ENCODE results near the gene GOLGA6L1. TPM values are rescaled to one million over a fixed set of nuclear protein-coding genes. Genes with fewer than 3 reads are reported as not detected.
"Not testable (repeated sequence)": the region's sequence is repeated elsewhere in the genome, so short reads cannot be mapped to it uniquely, and the experiment has no call there.

Gene GOLGA6L1
- total RNA-seq (2021; ENCODE audit: unreplicated experiment) (not detected), Bru-seq, nascent RNA (not detected), BruChase-seq, experiment 1, labeled RNA remaining after a 2-hour chase (not detected), BruChase-seq, experiment 2, labeled RNA remaining after a 6-hour chase (not detected)
- not detected for polyA plus RNA-seq (2012; ENCODE audit: insufficient read length)
- long read RNA-seq: 0 reads

- H3K9me3 ChIP-seq (ENCODE audit: control insufficient read depth, insufficient read depth, low read depth, low read length); CTCF ChIA-PET; H3K36me3 ChIP-seq (ENCODE audit: control insufficient read depth, insufficient read depth, low read length); POLR2A ChIA-PET; ATAC-seq; H3K27ac ChIP-seq (ENCODE audit: low read length); H3K4me3 ChIP-seq (ENCODE audit: low read depth in 2 of 2, low read length in 2 of 2); H3K4me1 ChIP-seq (ENCODE audit: control insufficient read depth, insufficient read depth, low read length); intact Hi-C loops (cut with micrococcal nuclease; ENCODE audit: unreplicated experiment); H3K27me3 ChIP-seq (ENCODE audit: control insufficient read depth, insufficient read depth, low read length); DNase-seq (ENCODE audit: low read depth, low spot score); BruUV-seq (replicated peaks); in situ Hi-C loops (cut with HindIII; ENCODE audit: low pct_unique_long_range_greater_than_20kb, low sequenced_read_pairs): not testable (repeated sequence)
Observed at GRCh38 chr15:23136722-23137121, at the start of gene GOLGA6L1. TSS of gene GOLGA6L1 (minus strand) at chr15:23136822. CDS start at chr15:23136731, 91 bp downstream.

- H3K4me1 ChIP-seq (ENCODE audit: control insufficient read depth, insufficient read depth, low read length); intact Hi-C loops (cut with micrococcal nuclease; ENCODE audit: unreplicated experiment); DNase-seq (ENCODE audit: low read depth, low spot score); H3K9me3 ChIP-seq (ENCODE audit: control insufficient read depth, insufficient read depth, low read depth, low read length); H3K27me3 ChIP-seq (ENCODE audit: control insufficient read depth, insufficient read depth, low read length); ATAC-seq; POLR2A ChIA-PET; CTCF ChIA-PET; in situ Hi-C loops (cut with HindIII; ENCODE audit: low pct_unique_long_range_greater_than_20kb, low sequenced_read_pairs); H3K36me3 ChIP-seq (ENCODE audit: control insufficient read depth, insufficient read depth, low read length); BruUV-seq (replicated peaks); H3K4me3 ChIP-seq (ENCODE audit: low read depth in 2 of 2, low read length in 2 of 2); H3K27ac ChIP-seq (ENCODE audit: low read length): not testable (repeated sequence)
Observed at GRCh38 chr15:23181201-23181600, 44.6 kb upstream of the GOLGA6L1 start.

- POLR2A ChIA-PET; DNase-seq (ENCODE audit: low read depth, low spot score); in situ Hi-C loops (cut with HindIII; ENCODE audit: low pct_unique_long_range_greater_than_20kb, low sequenced_read_pairs): not testable (repeated sequence)
Observed at GRCh38 chr15:23180547-23180927, 43.9 kb upstream of the GOLGA6L1 start.

GRCh38 chr15:23179768-23180546 lies 43.3 kb upstream of the GOLGA6L1 start:
- H3K4me3 ChIP-seq (ENCODE audit: low read depth in 2 of 2, low read length in 2 of 2); POLR2A ChIA-PET; ATAC-seq; in situ Hi-C loops (cut with HindIII; ENCODE audit: low pct_unique_long_range_greater_than_20kb, low sequenced_read_pairs); H3K27ac ChIP-seq (ENCODE audit: low read length); DNase-seq (ENCODE audit: low read depth, low spot score); H3K27me3 ChIP-seq (ENCODE audit: control insufficient read depth, insufficient read depth, low read length); BruUV-seq (replicated peaks); intact Hi-C loops (cut with micrococcal nuclease; ENCODE audit: unreplicated experiment); CTCF ChIA-PET; H3K4me1 ChIP-seq (ENCODE audit: control insufficient read depth, insufficient read depth, low read length); H3K36me3 ChIP-seq (ENCODE audit: control insufficient read depth, insufficient read depth, low read length); H3K9me3 ChIP-seq (ENCODE audit: control insufficient read depth, insufficient read depth, low read depth, low read length): not testable (repeated sequence)

More at GRCh38 chr15:23180547-23180927, 43.9 kb upstream of the GOLGA6L1 start:
- H3K4me3 ChIP-seq (ENCODE audit: low read depth in 2 of 2, low read length in 2 of 2); BruUV-seq (replicated peaks); CTCF ChIA-PET; H3K4me1 ChIP-seq (ENCODE audit: control insufficient read depth, insufficient read depth, low read length); ATAC-seq; H3K27ac ChIP-seq (ENCODE audit: low read length); intact Hi-C loops (cut with micrococcal nuclease; ENCODE audit: unreplicated experiment); H3K36me3 ChIP-seq (ENCODE audit: control insufficient read depth, insufficient read depth, low read length); H3K27me3 ChIP-seq (ENCODE audit: control insufficient read depth, insufficient read depth, low read length); H3K9me3 ChIP-seq (ENCODE audit: control insufficient read depth, insufficient read depth, low read depth, low read length): not testable (repeated sequence)

- POLR2A ChIA-PET; in situ Hi-C loops (cut with HindIII; ENCODE audit: low pct_unique_long_range_greater_than_20kb, low sequenced_read_pairs); intact Hi-C loops (cut with micrococcal nuclease; ENCODE audit: unreplicated experiment); H3K36me3 ChIP-seq (ENCODE audit: control insufficient read depth, insufficient read depth, low read length); BruUV-seq (replicated peaks); DNase-seq (ENCODE audit: low read depth, low spot score); CTCF ChIA-PET; ATAC-seq; H3K4me3 ChIP-seq (ENCODE audit: low read depth in 2 of 2, low read length in 2 of 2); H3K27me3 ChIP-seq (ENCODE audit: control insufficient read depth, insufficient read depth, low read length); H3K9me3 ChIP-seq (ENCODE audit: control insufficient read depth, insufficient read depth, low read depth, low read length); H3K27ac ChIP-seq (ENCODE audit: low read length); H3K4me1 ChIP-seq (ENCODE audit: control insufficient read depth, insufficient read depth, low read length): not testable (repeated sequence)
Observed at GRCh38 chr15:23176683-23177082, 40.1 kb upstream of the GOLGA6L1 start.

GRCh38 chr15:23175606-23176005 lies 39.0 kb upstream of the GOLGA6L1 start:
- BruUV-seq (replicated peaks); intact Hi-C loops (cut with micrococcal nuclease; ENCODE audit: unreplicated experiment); in situ Hi-C loops (cut with HindIII; ENCODE audit: low pct_unique_long_range_greater_than_20kb, low sequenced_read_pairs); H3K4me3 ChIP-seq (ENCODE audit: low read depth in 2 of 2, low read length in 2 of 2); CTCF ChIA-PET; H3K4me1 ChIP-seq (ENCODE audit: control insufficient read depth, insufficient read depth, low read length); H3K36me3 ChIP-seq (ENCODE audit: control insufficient read depth, insufficient read depth, low read length); H3K9me3 ChIP-seq (ENCODE audit: control insufficient read depth, insufficient read depth, low read depth, low read length); ATAC-seq; H3K27ac ChIP-seq (ENCODE audit: low read length); POLR2A ChIA-PET; DNase-seq (ENCODE audit: low read depth, low spot score); H3K27me3 ChIP-seq (ENCODE audit: control insufficient read depth, insufficient read depth, low read length): not testable (repeated sequence)

GRCh38 chr15:23174609-23175140 lies 38.1 kb upstream of the GOLGA6L1 start:
- H3K4me3 ChIP-seq (ENCODE audit: low read depth in 2 of 2, low read length in 2 of 2); DNase-seq (ENCODE audit: low read depth, low spot score); H3K27ac ChIP-seq (ENCODE audit: low read length); ATAC-seq; CTCF ChIA-PET; H3K9me3 ChIP-seq (ENCODE audit: control insufficient read depth, insufficient read depth, low read depth, low read length); H3K36me3 ChIP-seq (ENCODE audit: control insufficient read depth, insufficient read depth, low read length); H3K27me3 ChIP-seq (ENCODE audit: control insufficient read depth, insufficient read depth, low read length); in situ Hi-C loops (cut with HindIII; ENCODE audit: low pct_unique_long_range_greater_than_20kb, low sequenced_read_pairs); POLR2A ChIA-PET; BruUV-seq (replicated peaks); H3K4me1 ChIP-seq (ENCODE audit: control insufficient read depth, insufficient read depth, low read length); intact Hi-C loops (cut with micrococcal nuclease; ENCODE audit: unreplicated experiment): not testable (repeated sequence)
